Epithelial cell of proximal tubule (primary cell): ENCODE data around the gene WDR1. TPM values are rescaled to one million over a fixed set of nuclear protein-coding genes. Genes with fewer than 3 reads are reported as not detected.

ENCODE experiments used
- DNase-seq: peaks from one replicate; pipeline ENCODE4 v3.0.0-alpha.2; 2011; ENCODE audit warnings: low read depth
- H3K4me3 ChIP-seq: 2 replicates; pipeline ENCODE4 v1.5.1; 2011; ENCODE audit warnings: low read depth, mild to moderate bottlenecking, low read length
- CTCF ChIP-seq: conservative IDR thresholded peaks from 2 replicates; pipeline ENCODE4 v1.5.1; 2012; ENCODE audit warnings: low read depth, mild to moderate bottlenecking, low read length
- total RNA-seq: library from RNA; depleted of rRNA; stranded (reverse); fragments of >200 nt; gene quantifications from 2 replicates; pipeline ENCODE4 v1.2.3, GENCODE V29; 2015

The WDR1 gene
- total RNA-seq, 1 donor from 2014 or later: 242 TPM

DNA sequence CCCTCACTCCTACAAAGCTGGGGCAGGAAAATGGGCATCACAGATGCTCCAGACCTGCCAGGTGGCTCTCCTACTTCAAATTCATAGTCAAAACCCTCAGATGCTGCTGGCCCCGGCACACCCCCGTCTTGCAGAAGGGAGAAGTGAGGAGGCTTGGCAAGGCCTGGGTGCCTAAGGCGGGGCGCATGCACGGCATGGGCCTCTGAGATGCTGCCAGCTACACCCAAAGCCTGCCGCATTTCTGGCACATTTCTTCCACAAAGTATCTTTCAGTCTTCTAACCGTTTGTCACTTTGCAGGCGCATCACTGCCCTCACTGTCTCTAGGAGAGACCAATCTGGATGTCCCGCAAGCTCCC, 19.6 kb downstream of the WDR1 start:
- DNase-seq: no peak
- no peak overlapping the region for H3K4me3 ChIP-seq
- no peak for TF ChIP-seq CTCF

DNA sequence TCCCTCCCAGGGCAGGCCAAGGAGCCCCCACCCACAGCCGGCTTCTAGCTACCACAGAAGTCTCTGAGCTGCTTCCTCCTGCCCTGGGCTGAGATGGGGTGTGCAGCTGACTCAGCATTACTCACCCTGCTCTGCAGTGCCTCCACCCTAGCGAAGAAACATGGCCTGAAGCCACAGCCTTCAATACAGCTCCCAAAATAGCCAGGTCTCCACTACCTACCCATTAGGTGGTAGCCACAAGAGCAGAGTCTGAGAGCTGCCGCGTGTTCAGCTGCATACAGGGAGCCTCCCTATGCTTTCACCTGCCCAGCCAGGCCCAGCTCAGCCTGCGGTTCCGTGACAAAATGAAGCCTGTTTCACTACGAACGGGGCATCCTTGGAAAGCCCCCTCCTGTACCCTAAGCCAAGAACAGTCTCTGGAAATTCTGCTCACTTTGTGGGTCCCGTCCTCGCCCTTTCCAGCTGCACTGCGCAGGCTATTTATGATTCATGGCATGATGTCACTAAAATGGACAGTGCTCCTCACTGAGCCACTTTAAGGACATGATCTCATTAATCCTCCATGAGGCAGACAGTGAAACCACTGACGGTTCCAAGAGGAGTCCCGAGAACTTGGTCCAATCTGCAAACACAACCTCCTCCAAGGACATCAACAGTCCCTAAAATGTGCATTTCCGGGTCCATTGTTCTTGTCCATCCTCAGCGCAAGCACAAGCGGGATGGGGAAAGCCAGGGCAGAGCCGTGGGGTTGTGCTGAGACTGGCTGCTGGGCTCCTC, 20.2 kb downstream of the WDR1 start:
- H3K4me3 ChIP-seq: no peak overlapping the region
- no peak for DNase-seq
- TF ChIP-seq CTCF: no peak

- no peak for DNase-seq
- no peak for TF ChIP-seq CTCF
- no peak overlapping the region for H3K4me3 ChIP-seq
Observed at GRCh38 chr4:10095296-10095991, 21.2 kb downstream of the WDR1 start.

DNA sequence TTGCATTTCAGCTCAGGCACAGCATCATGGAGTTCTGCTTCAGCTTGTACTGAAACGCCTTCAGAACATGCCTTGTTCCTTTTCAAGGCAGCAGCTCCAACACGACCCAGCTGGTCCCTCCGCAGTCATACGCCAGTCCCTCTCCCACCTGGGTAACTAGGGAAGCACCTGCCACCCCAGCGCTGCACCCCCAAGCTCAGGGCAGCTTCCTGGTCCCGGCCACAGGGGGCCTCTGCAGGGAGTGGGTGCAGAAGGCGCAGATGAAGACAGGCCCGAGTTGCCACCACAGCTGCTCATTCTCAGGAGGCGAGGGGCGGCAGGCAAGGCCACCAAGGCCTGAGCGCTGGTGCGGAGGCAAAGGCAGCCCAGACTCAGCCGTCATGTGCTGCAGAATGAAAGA, 21.8 kb downstream of the WDR1 start:
- H3K4me3 ChIP-seq: no peak overlapping the region
- no peak for DNase-seq
- no peak for TF ChIP-seq CTCF

DNA sequence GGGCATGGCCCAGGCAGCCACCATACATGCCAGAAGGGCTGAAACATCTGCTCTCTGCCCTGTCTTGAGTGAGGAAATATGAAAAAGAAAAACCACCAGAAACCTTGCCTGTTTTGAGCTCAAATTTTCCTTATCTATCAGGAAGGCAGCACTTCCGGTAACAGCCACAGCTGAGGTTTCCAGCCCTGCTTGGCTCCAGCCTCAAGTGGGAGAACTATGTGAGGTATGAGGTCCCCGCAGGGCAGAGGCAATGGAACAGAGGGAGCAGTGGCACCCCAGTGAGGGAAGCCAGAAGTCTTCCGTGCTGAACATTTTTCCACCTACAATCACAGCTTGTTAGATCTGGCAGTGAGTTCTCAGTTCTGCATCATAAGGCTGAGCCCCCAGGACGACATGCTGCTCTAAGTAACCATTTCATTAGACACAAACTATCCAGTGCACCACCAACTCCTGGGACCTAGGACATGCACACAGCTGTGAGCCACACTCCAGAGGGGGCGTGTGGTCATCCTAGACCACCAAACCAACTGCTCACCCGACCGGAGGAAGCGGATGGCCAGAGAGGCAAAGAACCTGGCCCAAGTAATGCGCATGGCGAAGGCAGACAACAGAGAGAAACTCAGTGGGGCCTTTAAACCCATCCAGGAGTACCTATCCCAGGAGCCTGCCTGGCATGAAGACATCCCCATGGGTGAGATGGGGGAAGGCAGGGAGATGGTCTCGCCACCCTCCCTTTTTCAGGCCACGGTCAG, 22.6 kb downstream of the WDR1 start:
- TF ChIP-seq CTCF: no peak
- DNase-seq: no peak
- no peak overlapping the region for H3K4me3 ChIP-seq

- TF ChIP-seq CTCF: no peak
- no peak overlapping the region for H3K4me3 ChIP-seq
Observed at GRCh38 chr4:10093271-10093621, 23.4 kb downstream of the WDR1 start.

More at GRCh38 chr4:10093271-10093621, 23.4 kb downstream of the WDR1 start:
- no peak for DNase-seq
